Measurements from ENCODE around the gene C10orf62. TPM values are rescaled to one million over a fixed set of nuclear protein-coding genes. Genes with fewer than 3 reads are reported as not detected.

Gene C10orf62
- total and polyA plus RNA-seq, 9 of the 15 experiments (the other 6 are each of a cell fraction or from before 2014, with no cell fraction given), result not detected

DNA sequence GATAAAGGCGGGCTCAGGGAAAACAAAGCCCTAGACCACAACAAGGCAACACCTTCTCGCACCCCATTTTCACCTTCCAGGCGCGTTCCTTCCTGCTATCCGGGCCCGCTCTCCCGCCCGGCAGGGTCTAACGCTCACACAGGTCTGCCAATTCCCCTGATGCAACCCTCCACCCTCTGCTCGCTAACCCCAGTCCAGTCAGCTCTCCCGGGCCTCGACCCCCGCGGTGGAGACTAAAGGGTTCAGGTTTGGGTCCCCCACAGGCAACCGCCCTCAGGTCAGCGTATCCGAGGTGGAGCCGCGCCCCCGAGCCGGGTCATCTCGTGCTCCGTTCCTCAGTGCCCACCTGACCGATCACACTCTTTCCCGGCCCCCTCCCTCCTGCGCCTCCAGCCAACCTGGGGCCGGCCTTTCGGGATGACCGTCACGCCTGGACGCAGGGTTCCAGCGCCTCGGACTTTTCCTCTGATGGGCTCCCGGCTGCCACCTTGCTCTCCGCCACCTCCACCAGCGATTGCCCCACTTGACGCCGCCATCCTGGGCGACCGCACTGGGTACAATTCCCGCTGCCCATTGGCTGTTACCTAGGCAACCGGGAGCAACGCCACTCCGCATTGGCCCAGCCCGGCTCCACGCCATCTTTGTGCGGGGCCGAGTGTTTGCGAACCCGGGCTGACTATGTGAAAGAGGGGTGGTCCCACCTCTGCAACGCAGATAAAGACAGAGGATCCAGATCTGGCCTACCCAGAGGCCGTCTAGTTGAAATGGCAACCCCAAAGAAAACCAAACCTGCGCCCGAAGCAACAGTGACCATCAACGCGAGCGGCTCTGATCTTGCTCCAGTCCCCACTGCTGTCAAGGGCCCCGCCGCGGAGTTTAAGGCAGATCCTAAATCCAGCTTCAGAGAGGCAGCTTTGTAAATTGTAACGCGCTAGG lies 43.7 kb downstream of the C10orf62 start, which contains the start of gene MORN4 (continued):
- TF ChIP-seq, protein P1, sequence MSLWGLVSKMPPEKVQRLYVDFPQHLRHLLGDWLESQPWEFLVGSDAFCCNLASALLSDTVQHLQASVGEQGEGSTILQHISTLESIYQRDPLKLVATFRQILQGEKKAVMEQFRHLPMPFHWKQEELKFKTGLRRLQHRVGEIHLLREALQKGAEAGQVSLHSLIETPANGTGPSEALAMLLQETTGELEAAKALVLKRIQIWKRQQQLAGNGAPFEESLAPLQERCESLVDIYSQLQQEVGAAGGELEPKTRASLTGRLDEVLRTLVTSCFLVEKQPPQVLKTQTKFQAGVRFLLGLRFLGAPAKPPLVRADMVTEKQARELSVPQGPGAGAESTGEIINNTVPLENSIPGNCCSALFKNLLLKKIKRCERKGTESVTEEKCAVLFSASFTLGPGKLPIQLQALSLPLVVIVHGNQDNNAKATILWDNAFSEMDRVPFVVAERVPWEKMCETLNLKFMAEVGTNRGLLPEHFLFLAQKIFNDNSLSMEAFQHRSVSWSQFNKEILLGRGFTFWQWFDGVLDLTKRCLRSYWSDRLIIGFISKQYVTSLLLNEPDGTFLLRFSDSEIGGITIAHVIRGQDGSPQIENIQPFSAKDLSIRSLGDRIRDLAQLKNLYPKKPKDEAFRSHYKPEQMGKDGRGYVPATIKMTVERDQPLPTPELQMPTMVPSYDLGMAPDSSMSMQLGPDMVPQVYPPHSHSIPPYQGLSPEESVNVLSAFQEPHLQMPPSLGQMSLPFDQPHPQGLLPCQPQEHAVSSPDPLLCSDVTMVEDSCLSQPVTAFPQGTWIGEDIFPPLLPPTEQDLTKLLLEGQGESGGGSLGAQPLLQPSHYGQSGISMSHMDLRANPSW (CRISPR knock-in tag; IDR thresholded peaks at IDR 0.05), result no peak
- TF ChIP-seq, protein P2, sequence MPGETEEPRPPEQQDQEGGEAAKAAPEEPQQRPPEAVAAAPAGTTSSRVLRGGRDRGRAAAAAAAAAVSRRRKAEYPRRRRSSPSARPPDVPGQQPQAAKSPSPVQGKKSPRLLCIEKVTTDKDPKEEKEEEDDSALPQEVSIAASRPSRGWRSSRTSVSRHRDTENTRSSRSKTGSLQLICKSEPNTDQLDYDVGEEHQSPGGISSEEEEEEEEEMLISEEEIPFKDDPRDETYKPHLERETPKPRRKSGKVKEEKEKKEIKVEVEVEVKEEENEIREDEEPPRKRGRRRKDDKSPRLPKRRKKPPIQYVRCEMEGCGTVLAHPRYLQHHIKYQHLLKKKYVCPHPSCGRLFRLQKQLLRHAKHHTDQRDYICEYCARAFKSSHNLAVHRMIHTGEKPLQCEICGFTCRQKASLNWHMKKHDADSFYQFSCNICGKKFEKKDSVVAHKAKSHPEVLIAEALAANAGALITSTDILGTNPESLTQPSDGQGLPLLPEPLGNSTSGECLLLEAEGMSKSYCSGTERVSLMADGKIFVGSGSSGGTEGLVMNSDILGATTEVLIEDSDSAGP (CRISPR knock-in tag; IDR thresholded peaks at IDR 0.05), result no peak
- no peak for TF ChIP-seq HDAC2 (IDR thresholded peaks at IDR 0.05)
- TF ChIP-seq DIDO1 (tag; IDR thresholded peaks at IDR 0.05; ENCODE audit: low read depth), result peak; percentile 20; the same call in 1 of the 2 replicates
- TF ChIP-seq NRF1 (conservative IDR thresholded peaks at IDR 0.05 in 1 of 2, IDR thresholded peaks at IDR 0.05 in 1 of 2), result 0 out of 4 replicates have a peak, but pooled peaks of 1 of the 2 experiments have one; percentile 16
- TF ChIP-seq PCBP1 (IDR thresholded peaks at IDR 0.05; ENCODE audit: low read depth, low read length, poor library complexity, severe bottlenecking), result no peak
- no peak for TF ChIP-seq ZEB2 (IDR thresholded peaks at IDR 0.05)
- no peak for TF ChIP-seq TAL1 (IDR thresholded peaks at IDR 0.05)
- peak; percentile 31 for TF ChIP-seq HNRNPLL (IDR thresholded peaks at IDR 0.05; ENCODE audit: low read depth, low read length, poor library complexity, severe bottlenecking)
- TF ChIP-seq ZNF121 (CRISPR knock-in tag; conservative IDR thresholded peaks at IDR 0.05), result no peak
- no peak for TF ChIP-seq ZNF263 (CRISPR knock-in tag; IDR thresholded peaks at IDR 0.05; ENCODE audit: borderline replicate concordance)
- no peak for TF ChIP-seq BRCA1 (IDR thresholded peaks at IDR 0.05)
- no peak for TF ChIP-seq BRCA1 (CRISPR knock-in tag; IDR thresholded peaks at IDR 0.05)
- TF ChIP-seq, protein P3, sequence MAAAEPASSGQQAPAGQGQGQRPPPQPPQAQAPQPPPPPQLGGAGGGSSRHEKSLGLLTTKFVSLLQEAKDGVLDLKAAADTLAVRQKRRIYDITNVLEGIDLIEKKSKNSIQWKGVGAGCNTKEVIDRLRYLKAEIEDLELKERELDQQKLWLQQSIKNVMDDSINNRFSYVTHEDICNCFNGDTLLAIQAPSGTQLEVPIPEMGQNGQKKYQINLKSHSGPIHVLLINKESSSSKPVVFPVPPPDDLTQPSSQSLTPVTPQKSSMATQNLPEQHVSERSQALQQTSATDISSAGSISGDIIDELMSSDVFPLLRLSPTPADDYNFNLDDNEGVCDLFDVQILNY (CRISPR knock-in tag; IDR thresholded peaks at IDR 0.05), result no peak
- TF ChIP-seq ZNF695 (CRISPR knock-in tag; IDR thresholded peaks at IDR 0.05), result no peak
- no peak for TF ChIP-seq PRMT5 (CRISPR knock-in tag; IDR thresholded peaks at IDR 0.05)
- no peak for TF ChIP-seq PHTF2 (CRISPR knock-in tag; IDR thresholded peaks at IDR 0.05)
- no peak for TF ChIP-seq NFIC (IDR thresholded peaks at IDR 0.05)
- TF ChIP-seq MAZ (CRISPR knock-in tag; conservative IDR thresholded peaks at IDR 0.05 in 1 of 2, IDR thresholded peaks at IDR 0.05 in 1 of 2), result no peak
- TF ChIP-seq HDGF (IDR thresholded peaks at IDR 0.05), result no peak

All from K562 (cell line).